Neural cell (in vitro differentiated cells): ENCODE results near the gene ADGRF5. TPM values are rescaled to one million over a fixed set of nuclear protein-coding genes. Genes with fewer than 3 reads are reported as not detected.

Source experiments
- H2AFZ ChIP-seq: fragments of 200-600, 300-800 bp; sonication (generic), shearing (Covaris generic); 2 replicates; pipeline ENCODE4 v1.6.0; 2014; ENCODE audit warnings: low read depth, mild to moderate bottlenecking, antibody characterized with exemption, low read length, moderate library complexity
- H3F3A ChIP-seq: fragments of 200-600 bp; shearing (Covaris generic); 2 replicates; pipeline ENCODE4 v1.6.1; 2016; ENCODE audit warnings: mild to moderate bottlenecking, moderate library complexity, mixed read lengths, antibody characterized with exemption, low read length; ENCODE audit not compliant: insufficient read depth, poor library complexity, severe bottlenecking
- H3K27ac ChIP-seq: fragments of 200-600, 300-800 bp; sonication (generic), shearing (Covaris generic); 2 replicates; pipeline ENCODE4 v1.5.1; 2014; ENCODE audit warnings: mild to moderate bottlenecking, low read length, moderate library complexity
- H3K27me3 ChIP-seq: fragments of 300-800, 200-600 bp; sonication (generic), shearing (Covaris generic); 2 replicates; pipeline ENCODE4 v1.6.0; 2014; ENCODE audit warnings: mild to moderate bottlenecking, low read depth, low read length, moderate library complexity; ENCODE audit not compliant: insufficient read depth
- H3K36me3 ChIP-seq: fragments of 300-800, 200-600 bp; sonication (generic), shearing (Covaris generic); 2 replicates; pipeline ENCODE4 v1.5.1; 2014; ENCODE audit warnings: mild to moderate bottlenecking, antibody characterized with exemption, low read length, moderate library complexity; ENCODE audit not compliant: insufficient read depth
- H3K4me2 ChIP-seq: fragments of 300-800, 200-600 bp; sonication (generic), shearing (Covaris generic); 2 replicates; pipeline ENCODE4 v1.6.0; 2014; ENCODE audit warnings: mild to moderate bottlenecking, low read length
- H3K4me3 ChIP-seq: fragments of 300-800, 200-600 bp; sonication (generic), shearing (Covaris generic); 2 replicates; pipeline ENCODE4 v1.5.1; 2014; ENCODE audit warnings: mild to moderate bottlenecking, low read length, moderate library complexity
- H3K79me2 ChIP-seq: fragments of 200-600 bp; shearing (Covaris generic); replicated peaks from 2 replicates; pipeline ENCODE4 v1.6.0; 2014; ENCODE audit warnings: mild to moderate bottlenecking, low read length, moderate library complexity; ENCODE audit not compliant: insufficient read depth
- H3K9ac ChIP-seq: fragments of 300-800, 200-600 bp; sonication (generic), shearing (Covaris generic); 2 replicates; pipeline ENCODE4 v1.6.1; 2016; ENCODE audit warnings: mild to moderate bottlenecking, low read length, mixed read lengths
- H3K9me2 ChIP-seq: fragments of 200-600 bp; shearing (Covaris generic); 2 replicates; pipeline ENCODE4 v1.6.1; 2016; ENCODE audit warnings: mild to moderate bottlenecking, low read length, mixed read lengths; ENCODE audit not compliant: insufficient read depth
- H3K9me3 ChIP-seq: fragments of 200-600, 300-800 bp; sonication (generic), shearing (Covaris generic); 2 replicates; pipeline ENCODE4 v1.6.1; 2016; ENCODE audit warnings: mild to moderate bottlenecking, mixed run types, low read length, moderate library complexity, mixed read lengths
- H4K20me1 ChIP-seq: fragments of 200-600 bp; shearing (Covaris generic); 2 replicates; pipeline ENCODE4 v1.6.1; 2016; ENCODE audit warnings: mild to moderate bottlenecking, mixed run types; ENCODE audit not compliant: insufficient read depth
- CTCF ChIP-seq: fragments of 450-650 bp; IDR thresholded peaks from 2 replicates; pipeline ENCODE4 v1.5.1; 2014; ENCODE audit warnings: antibody characterized with exemption, mild to moderate bottlenecking, moderate library complexity; ENCODE audit not compliant: poor library complexity, severe bottlenecking
- EP300 ChIP-seq: fragments of 450-650 bp; conservative IDR thresholded peaks from 2 replicates; pipeline ENCODE4 v1.6.1; 2014; ENCODE audit warnings: antibody characterized with exemption, mild to moderate bottlenecking, moderate library complexity; ENCODE audit not compliant: poor library complexity, severe bottlenecking
- EZH2 ChIP-seq: fragments of 200-600, 300-800 bp; shearing (Covaris generic), sonication (generic); IDR thresholded peaks from 2 replicates; pipeline ENCODE4 v1.6.1; 2014; ENCODE audit warnings: antibody characterized with exemption, low read length, borderline replicate concordance, mild to moderate bottlenecking; ENCODE audit not compliant: insufficient read depth, poor library complexity, severe bottlenecking
- MXI1 ChIP-seq: fragments of 450-650 bp; conservative IDR thresholded peaks from 2 replicates; pipeline ENCODE4 v1.6.1; 2014; ENCODE audit warnings: antibody characterized with exemption, mild to moderate bottlenecking; ENCODE audit not compliant: poor library complexity, severe bottlenecking
- POLR2AphosphoS5 ChIP-seq: IDR thresholded peaks from 2 replicates; pipeline ENCODE4 v1.6.1; 2012
- RAD21 ChIP-seq: fragments of 450-650 bp; conservative IDR thresholded peaks from 2 replicates; pipeline ENCODE4 v1.6.1; 2014; ENCODE audit warnings: antibody characterized with exemption, mild to moderate bottlenecking, moderate library complexity
- REST ChIP-seq: IDR thresholded peaks from 2 replicates; pipeline ENCODE4 v1.6.1; 2012; ENCODE audit warnings: borderline replicate concordance
- SMC3 ChIP-seq: fragments of 450-650 bp; conservative IDR thresholded peaks from 2 replicates; pipeline ENCODE4 v1.6.1; 2014; ENCODE audit warnings: antibody characterized with exemption, mild to moderate bottlenecking, moderate library complexity; ENCODE audit not compliant: poor library complexity
- TAF1 ChIP-seq: IDR thresholded peaks from 2 replicates; pipeline ENCODE4 v1.6.1; 2012; ENCODE audit warnings: low read depth
- polyA plus RNA-seq: library from polyadenylated mRNA; depleted of rRNA; stranded (reverse); fragments of >200 nt; gene quantifications from 2 replicates; pipeline ENCODE4 v1.2.3, GENCODE V29; 2014

The ADGRF5 gene
- polyA plus RNA-seq, 1 donor from 2014 or later, result not detected

GRCh38 chr6:46876126-46876525 lies 45.6 kb downstream of the ADGRF5 start:
- Histone ChIP-seq H4K20me1 (no peaks in the 10 kb centered on the region), H3K9me3 (no peaks in the 10 kb centered on the region), H3F3A (no peaks in the 10 kb centered on the region), H3K27ac (no peak overlapping the region), H3K27me3 (no peaks in the 10 kb centered on the region), H3K9ac (no peak overlapping the region), H2AFZ (no peak overlapping the region), H3K36me3 (no peaks in the 10 kb centered on the region), H3K4me3 (no peak overlapping the region), H3K4me2 (no peak overlapping the region), H3K9me2 (no peaks in the 10 kb centered on the region), H3K79me2 (no peaks in the 10 kb centered on the region)
- no peak for TF ChIP-seq RAD21

GRCh38 chr6:46867411-46867810 lies 54.3 kb downstream of the ADGRF5 start:
- no peak overlapping the region for H2AFZ ChIP-seq
- H3K79me2 ChIP-seq, result no peaks in the 10 kb centered on the region
- no peaks in the 10 kb centered on the region for H3K9me2 ChIP-seq
- no peak overlapping the region for H3K27ac ChIP-seq
- no peaks in the 10 kb centered on the region for H3K36me3 ChIP-seq
- H3K4me3 ChIP-seq, result no peak overlapping the region
- no peak overlapping the region for H3K9ac ChIP-seq
- H3F3A ChIP-seq, result no peaks in the 10 kb centered on the region
- H4K20me1 ChIP-seq, result no peaks in the 10 kb centered on the region
- no peaks in the 10 kb centered on the region for H3K27me3 ChIP-seq
- no peaks in the 10 kb centered on the region for H3K9me3 ChIP-seq
- TF ChIP-seq POLR2AphosphoS5, result no peak
- H3K4me2 ChIP-seq, result no peak overlapping the region

- H3K9ac ChIP-seq, result no peak overlapping the region
- H2AFZ ChIP-seq, result no peak overlapping the region
- no peaks in the 10 kb centered on the region for H3K27me3 ChIP-seq
- H3K79me2 ChIP-seq, result no peaks in the 10 kb centered on the region
- no peaks in the 10 kb centered on the region for H3K9me3 ChIP-seq
- no peak overlapping the region for H3K27ac ChIP-seq
- no peak overlapping the region for H3K4me2 ChIP-seq
- TF ChIP-seq RAD21 (no peak), CTCF (no peak), TAF1 (no peak), POLR2AphosphoS5 (no peak), SMC3 (no peak), MXI1 (no peak), EP300 (no peak), EZH2 (no peak), REST (no peak)
- no peaks in the 10 kb centered on the region for H4K20me1 ChIP-seq
- H3K4me3 ChIP-seq, result no peak overlapping the region
- no peaks in the 10 kb centered on the region for H3F3A ChIP-seq
- H3K9me2 ChIP-seq, result no peaks in the 10 kb centered on the region
- H3K36me3 ChIP-seq, result no peaks in the 10 kb centered on the region
Measured at GRCh38 chr6:46865221-46865620, 56.5 kb downstream of the ADGRF5 start.
